Activated CD8-positive, alpha-beta memory T cell treated with anti-CD3 and anti-CD28 coated beads, Interleukin-2, amount 50 U/mL, for 24 hours (primary cell): ENCODE measurements around the gene KSR2.

Experiments used
- DNase-seq: peaks from one replicate; pipeline ENCODE4 v3.0.0-alpha.2; 2020; ENCODE audit errors: extremely low read depth

Gene KSR2

DNA sequence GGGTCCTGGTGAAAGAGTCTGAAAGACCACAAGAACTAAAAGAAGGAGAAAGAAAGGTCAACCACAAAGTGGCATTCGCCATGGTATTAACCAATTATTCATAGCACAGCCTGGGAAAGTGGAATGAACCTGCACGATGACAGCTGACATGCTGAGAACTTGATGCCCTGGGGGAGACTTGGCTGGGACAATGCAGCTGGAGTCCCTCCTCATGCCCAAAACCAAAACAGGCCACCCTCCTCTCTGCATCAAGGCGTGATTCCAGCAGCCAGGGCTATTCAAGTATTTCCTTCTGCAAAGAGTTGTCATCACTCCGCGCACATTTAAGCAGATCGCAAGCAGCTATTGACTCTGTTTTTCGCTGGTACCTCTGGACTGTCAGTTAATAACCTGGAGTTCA is 440.3 kb downstream of the KSR2 start:
- no peak for DNase-seq

DNA sequence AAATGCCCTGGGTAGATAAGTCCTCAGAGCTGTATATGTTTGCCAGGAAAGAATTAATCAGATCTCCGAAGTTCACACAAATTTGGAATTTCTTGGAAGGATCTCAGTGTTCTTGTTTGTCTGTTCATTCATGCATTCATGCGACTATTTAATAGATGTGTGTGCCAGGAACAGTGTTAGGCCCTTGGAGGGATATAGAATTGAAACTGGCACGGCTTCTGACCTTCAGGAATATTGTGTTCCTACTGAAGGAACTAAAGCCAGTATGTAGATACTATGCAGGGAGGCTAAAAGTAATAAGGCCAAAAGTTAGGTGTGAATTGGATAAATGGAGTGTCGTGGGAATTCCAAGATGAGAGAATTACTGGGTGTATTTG is 441.3 kb downstream of the KSR2 start:
- no peak for DNase-seq

DNA sequence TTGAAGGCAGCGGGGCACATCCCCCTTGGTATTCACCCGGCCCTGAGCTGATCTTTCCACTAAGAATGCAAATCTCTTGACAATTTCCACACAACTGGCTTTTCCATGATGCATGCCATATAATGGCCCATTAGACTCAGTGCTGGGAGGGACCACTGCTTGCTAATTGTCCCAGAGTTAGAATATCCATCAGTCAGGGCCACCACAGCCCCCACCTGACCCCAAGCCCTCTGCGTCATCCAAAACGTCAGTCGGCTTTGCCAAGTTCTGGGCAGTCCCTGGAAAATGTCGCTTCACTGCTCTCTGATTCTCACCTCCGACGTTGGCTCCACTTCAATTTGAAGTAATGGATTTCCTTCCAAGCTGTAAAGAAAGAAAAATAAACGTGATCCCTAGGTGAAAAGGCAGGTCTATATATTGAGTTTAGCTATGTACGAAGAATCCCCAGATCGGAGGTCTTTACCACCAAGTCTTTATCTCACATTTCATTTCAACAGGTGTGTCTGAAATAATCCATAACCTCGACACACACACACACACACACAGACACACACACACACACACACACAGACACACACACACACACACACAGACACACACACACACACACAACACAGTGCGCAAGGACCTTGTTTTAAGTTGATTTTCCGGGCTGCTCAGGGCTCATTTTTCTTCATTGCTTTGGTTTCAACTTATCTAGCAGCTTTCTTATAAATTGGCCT is 441.9 kb downstream of the KSR2 start:
- no peak for DNase-seq

DNA sequence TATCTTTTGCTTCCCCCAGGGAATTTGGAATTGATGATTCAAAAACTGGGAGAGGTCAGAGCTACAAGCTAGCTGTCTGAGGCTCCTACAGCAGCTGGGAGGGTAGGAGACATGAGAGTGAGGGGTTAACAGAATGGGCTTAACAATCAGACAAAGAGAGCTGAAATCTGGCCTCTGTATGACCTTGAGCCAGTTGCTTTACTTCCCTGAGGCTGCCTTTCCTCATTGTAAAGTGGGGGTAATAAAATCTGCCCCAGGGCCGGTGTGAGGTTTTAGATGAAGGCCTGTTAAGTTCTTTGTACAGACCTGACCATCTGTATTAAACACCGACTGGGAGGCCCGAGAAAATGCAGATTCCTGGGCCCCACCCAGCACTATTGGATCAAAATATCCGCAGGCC is 443.0 kb downstream of the KSR2 start:
- no peak for DNase-seq

DNA sequence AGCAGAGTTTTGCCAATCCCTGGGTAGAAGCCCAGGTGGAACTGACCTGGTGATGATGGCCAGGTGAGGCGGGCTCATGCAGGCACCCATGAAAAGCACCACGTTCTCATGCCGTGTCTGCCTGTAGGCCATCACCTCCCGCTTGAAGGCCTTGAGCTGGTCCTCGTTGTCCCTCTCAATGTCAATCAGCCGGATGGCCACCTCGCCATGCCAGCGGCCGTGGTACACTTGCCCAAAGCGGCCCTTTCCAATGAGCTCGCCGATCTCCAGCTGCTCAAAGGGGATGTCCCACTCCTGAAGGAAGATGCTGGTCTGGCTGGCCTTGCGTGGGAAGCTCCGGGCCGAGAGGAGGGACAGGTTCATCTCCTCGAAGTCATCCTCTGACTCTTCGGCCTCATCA is 444.0 kb downstream of the KSR2 start:
- no peak for DNase-seq

DNA sequence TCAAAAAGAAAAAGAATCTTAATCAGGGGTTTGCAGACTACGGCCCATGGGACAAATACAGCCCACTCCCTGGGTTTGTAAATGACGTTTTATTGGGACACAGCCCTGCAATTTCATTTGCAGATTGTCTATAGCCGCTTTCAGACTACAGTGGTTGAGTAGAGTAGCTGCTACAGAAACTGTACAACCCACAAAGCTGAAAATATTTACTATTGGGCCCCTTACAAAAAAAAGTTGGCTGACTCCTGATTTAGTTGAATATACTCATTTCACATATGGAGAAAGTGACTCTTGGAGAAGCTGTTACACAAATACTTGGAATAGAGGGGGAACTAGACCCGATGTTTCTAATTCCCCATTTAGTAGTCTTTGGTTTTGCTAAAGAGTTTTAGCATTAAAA is 444.8 kb downstream of the KSR2 start:
- no peak for DNase-seq

DNA sequence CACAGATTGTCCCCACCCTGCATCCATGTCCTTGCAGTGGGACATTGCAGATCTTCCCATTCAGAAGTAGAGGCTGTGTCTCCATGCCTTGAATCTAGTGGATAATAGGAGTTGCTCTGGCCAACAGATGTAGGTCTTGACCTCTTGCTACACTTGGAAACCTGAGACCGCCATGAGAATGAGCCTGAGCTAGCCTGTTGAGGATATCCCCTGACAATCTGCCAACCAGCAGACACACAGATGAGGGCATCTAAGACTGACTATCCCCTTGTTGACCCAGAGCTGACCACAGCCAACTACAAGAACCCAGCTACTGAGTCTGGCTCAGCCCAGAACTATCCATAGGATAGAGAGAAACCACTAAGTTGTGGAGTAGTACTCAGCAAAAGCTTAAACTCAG is 446.2 kb downstream of the KSR2 start:
- DNase-seq, result no peak

DNA sequence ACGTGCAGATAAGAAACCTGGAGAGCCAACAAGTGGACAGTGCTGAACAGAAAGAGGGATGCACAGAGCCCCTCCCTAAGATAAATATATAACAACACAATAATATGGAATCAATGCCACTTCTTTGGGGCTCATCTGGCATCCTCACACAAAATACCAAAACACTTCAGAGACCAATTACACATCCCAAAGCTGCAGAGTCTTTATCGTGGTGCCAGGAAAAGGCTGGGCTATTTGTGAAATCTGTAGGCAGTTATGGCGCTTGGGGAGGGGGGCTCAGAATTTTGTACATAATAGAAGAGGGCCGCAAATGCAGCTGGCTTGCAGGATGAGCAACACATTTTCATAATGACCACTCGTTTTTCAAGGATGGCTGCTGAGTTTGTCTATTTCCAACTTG is 446.9 kb downstream of the KSR2 start:
- DNase-seq, result no peak

DNA sequence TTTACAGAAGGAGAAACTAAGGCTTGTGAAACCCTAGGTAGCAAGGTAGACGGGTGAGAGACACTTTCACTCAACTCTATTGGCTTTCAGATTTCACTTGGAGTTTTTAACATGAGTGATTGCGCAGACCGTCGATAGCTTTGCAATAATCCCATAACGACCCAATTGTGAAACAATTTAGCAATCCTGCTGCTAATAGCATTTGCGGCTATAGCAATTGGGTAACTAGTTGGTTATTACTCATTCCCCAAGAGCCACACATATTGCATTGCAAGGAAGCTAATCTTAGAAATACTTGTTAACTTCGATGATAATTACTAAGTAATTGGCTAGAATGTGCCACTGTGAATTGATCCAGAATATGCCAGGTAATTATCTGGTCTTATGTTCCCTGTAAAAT is 447.4 kb downstream of the KSR2 start:
- DNase-seq, result no peak

DNA sequence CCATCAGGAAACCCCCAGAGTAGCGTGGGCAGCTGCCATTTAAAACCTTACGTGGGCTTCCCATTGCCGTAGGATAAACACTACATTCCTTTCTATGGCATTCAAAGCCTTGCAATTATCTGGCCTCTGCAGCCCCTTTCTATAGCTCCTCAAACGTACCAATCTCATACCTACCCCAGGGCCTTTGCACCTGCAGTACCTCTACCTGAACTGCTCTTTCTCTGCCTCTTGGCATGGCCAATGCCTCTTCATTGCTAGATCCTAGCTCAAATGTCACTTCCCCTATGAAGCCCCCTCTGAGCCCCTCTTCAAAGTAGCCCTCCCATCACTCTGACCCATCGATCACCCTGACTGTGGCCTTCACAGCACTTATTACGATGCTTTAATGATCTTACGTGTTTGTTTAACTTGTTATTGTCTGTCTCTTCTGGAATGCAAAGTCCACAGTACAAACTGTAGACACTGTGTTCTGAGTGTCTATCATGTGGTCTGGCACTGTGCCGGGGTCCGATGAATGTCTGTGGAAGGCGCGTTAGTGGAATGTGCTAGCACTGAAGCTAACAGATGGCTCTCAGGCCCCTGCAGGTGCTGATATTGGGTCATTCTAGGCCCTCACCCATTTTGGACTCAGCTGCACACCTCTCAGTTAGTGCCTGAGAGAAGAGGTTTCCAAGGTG is 450.1 kb downstream of the KSR2 start:
- no peak for DNase-seq

DNA sequence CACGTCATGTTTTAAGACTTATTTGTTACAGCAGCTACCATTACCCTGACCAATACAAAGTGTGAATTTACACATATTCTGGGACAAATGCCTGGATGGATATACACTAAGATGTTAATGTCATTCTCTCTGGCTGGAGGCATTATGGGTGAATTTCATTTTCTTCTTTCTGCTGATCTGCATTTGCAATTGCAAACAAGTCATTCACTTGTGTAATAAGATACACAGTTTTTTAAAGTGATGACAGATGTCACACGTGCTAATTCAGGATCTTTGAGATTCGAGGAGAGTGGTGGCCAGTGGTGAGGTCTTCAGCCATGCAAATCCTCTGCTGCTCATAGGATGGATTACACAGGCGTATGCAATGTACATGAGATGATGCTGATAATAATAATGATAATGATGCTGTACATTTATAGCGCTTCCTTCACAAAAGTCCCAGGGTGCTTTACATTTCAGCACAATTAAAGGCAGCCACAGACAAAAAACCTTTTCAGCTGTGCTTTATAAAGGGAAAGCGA is 451.5 kb downstream of the KSR2 start:
- no peak for DNase-seq

DNA sequence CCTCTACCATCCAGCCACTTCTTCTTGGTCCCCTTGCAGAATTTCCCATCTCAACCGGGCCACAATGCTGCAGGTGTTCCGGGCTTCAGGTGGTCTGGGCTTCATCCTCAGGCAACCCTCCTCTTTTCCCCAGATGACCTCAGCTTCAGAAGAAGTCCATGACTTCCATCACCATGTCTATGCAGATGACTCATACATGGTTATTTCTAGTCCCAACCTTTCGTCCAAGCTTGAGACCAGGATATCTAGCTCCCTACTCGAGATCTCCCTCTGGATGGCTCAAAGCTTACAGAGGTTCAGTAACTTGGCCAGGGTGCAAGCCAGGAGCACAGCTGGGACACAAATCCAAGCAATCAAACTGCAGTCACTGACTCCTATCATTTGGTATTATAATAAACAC is 452.8 kb downstream of the KSR2 start:
- DNase-seq, result no peak

DNA sequence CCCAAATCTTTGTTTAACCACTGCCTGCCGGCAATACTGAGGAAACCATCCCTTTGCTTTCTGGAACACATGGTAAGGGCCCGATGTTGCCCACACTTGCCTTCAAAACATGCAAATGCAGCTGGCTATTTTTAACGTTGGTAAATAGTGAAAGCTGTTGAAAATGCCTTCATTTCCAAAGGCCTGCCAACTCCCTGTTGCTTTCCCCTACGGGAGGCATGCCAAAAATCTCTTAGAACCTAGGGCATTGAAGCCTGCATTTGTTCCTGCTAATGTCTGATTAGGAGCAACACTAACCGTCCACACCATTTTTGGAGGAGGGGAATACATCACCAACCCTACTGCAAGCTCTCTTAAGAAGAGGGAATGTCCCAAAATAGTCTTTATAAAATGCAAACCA is 454.8 kb downstream of the KSR2 start:
- no peak for DNase-seq

DNA sequence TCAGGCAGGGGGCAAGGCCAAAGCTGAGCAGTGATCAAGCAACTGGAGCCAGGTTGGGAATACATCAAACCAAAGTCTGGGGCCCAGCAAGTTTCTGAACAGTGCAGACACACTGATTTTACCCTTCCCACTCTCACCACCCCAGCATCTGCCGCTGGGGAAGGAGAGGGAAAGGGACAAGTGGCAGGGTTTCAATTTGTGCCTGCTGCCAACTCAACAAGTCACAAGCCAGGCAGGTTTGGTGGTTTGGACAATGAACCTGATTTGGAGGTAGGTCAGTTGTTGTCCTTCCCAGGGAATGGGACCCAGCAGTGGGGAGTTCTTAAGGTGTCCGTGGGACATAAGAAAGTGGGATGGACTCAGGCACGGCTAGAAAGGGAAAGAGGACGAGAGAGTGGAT is 455.4 kb downstream of the KSR2 start:
- no peak for DNase-seq

DNA sequence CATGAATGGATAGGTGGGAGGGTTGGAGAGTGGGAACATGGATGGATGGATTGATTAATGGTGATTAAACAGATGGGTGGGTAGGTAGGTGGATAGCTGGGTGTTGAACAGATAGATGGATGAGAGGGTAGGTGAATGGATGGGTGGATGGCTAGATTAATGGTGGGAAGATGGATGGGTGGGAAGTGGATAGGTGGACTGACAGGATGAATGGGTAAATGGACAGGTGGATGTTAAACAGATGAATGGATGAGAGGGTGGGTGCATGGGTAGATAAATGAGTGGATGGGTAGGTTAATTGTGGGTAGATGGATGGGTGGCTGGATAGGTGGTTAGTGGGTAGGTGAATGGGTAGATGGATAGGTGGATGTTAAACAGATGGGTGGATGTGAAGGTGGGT is 460.3 kb downstream of the KSR2 start:
- DNase-seq, result no peak

DNA sequence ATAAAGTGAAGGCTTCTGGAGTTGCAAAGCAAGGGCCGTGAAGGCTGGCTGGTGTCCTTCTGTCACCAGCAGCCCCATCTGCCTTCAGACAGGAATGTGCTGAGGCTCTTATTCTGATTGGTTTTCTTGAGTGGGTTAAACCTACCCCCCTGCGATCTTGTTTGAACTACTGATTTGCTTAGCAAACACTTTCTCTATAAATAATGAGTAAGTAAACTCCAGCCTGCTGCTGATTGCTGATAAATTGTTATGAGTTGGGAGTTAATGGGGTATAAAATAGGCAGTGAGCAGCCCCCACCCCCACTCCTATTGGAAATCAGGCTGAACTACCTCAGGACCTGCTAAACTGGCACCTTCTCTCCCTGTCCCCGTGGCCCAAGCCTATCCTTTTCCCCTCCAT is 461.2 kb downstream of the KSR2 start:
- no peak for DNase-seq

DNA sequence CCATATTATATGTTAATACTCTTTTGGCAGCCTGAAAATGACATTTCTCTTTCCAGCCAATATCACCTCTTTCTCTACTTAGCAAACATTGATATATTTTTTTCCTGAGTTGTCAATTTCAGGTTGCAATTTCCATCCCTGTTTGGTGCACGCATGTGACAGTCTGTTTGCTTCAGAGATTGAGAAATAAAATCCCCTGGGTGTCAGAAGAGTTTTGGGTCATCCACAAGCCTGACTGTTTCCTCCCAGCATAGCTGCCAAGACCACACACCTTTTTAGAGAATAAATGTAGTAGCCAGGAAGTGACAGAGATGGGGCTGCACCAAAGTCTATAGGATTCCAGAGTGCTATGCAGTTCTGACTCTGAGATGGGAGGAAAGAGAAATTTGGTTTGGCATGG is 462.5 kb downstream of the KSR2 start:
- DNase-seq, result no peak

DNA sequence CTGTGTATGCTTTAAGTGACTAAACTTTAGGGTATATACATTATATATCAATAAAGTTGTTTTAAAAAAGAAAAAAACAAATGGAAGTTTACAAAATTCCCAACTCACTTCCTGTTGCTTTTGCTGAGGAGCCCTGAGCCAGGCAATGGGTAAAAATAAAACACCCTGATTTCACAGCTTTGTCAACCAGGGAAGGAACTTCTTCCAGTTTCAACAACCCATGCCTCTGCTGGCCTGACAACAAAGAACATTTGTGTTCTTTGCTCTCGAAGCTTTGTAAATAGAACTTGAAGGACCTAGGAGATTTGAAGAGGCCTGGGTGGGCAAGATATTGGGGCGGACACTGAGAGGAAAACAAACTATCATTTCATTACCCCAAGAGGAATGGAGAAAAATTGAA is 466.2 kb downstream of the KSR2 start:
- DNase-seq, result no peak

DNA sequence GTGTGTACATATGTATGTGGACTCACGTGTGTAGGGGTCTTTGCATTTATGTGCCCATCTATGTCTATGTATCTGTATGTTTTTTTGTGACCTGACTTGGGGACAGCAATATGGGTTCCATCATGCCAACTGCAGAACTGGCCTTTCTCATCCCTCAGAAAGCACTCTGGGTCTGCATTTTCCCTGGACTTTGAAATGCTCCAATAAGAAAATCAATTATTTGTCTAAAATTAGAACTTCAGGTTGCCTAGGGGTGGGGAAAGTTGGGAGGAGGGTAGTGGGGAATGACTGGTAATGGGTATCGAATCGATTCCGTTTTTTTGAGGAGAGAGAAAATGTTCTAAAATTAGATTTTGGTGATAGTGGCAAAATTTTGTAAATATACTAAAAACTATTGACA is 466.6 kb downstream of the KSR2 start:
- DNase-seq, result no peak

DNA sequence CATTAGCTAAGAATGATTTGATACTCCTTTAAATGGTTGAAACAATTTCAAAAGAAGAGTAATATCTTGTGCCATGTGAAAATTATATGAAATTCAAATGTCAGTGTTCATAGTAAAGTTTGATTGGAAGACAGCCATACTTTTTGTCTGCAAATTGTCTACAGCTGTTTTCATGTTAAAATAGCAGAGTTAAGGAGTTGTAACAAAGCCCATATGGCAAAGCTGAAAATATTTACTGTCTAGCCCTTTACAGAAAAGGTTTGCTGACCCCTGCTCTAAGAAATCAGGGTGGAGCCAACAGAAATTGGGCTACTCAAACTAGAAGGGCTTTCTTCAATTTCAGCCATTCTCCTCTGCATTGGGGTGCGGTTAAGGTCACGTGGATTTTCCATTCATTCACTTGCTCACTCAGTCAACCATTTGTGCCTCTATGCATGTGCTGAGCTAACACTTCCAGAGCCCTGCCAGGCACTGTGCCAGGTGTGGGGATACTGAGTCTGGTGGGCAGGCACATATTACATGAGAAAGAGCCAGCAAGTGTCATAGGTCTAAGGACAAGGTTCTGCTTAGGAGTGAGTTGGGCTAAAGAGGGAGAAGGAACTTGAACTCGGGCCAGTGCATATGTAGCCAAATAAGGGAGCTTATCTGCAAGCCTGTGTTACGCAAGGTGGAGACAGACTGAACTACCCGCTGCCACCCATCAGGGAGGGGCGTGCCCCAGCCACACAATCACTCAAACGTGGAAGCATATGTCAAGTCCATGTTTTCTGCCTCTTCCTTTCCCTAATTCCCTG is 467.5 kb downstream of the KSR2 start:
- DNase-seq, result no peak

DNA sequence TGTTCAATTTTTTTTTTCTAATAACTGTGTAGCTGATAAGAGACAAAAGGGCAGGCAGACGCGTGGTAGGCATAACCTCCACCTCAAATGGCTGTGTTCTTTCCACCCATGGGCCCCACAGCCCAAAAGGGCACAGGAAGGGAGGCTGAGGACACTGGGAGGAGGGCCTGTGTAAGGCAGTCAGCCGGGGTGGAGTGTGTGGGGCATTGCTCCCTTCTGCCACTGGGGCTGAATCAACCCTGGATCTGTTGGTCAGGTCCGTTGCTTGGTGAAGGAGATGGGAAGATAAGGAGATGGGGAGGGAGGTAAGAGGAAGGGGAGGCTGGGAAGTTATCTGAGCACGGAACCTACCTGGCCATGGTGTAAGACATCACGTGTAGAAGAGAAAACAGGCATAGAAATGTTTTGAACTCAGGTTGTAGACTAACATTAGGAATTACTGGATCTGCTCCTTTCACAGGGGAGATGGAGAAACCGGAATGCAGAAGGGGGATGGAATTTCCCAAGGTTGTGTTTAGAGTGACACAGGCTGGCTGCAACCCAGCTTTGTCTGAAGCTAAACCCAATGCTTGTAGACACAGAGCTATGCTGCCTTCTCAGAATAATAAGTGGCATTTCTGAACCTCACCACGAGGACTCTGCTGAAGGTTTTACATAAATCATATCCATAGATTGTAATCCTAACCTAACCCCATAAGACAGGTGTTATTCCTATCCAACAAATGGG is 468.9 kb downstream of the KSR2 start:
- DNase-seq, result no peak

DNA sequence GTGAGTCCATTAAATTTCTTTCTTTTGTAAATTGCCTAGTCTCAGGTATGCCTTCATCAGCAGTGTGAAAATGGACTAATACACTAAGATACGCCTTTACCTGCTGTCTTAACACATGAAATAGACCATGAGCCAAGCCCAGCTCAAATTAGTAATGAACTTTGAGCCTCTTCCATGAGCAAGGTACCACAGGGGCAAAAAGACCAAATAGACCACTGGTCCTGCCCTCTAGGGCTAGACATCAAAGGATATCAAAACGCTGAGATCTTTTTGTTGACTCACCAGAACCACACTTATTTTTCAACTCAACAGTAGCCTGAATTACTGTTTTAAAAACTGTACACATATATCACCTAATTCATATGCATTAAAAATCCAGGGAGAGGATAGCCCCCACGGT is 469.9 kb downstream of the KSR2 start:
- no peak for DNase-seq
